HepG2 (cell line): ENCODE measurements around the gene HOXA1. TPM values are rescaled to one million over a fixed set of nuclear protein-coding genes. Genes with fewer than 3 reads are reported as not detected.
A peak's percentile ranks its signal among the peaks of the same experiment; 100 is the strongest.

Experiments used
- ATAC-seq: fragments of 200-7000 bp; cut with Tn5 transposase; 3 replicates; pipeline ENCODE4 v1.9.1; 2020; ENCODE audit warnings: mild to moderate bottlenecking, moderate library complexity
- BruUV-seq: library from RNA; stranded (reverse); fragments of 400-500 nt; replicated peaks from 2 replicates; lab custom pipeline; 2021; lab: Mats Ljungman, UMichigan
- CTCF ChIA-PET: fragments of 300-600 bp; formaldehyde crosslinking; extraction: SDS; loops from one replicate; lab custom pipeline; 2021; ENCODE audit warnings: low total read pairs, inconsistent platforms, low intra/inter-chr PET ratio; lab: Yijun Ruan, JAX
- POLR2A ChIA-PET: fragments of 350-600 bp; sonication (Branson Sonifier 250); formaldehyde crosslinking; loops from one replicate; lab custom pipeline; 2020; ENCODE audit warnings: antibody characterized with exemption, inconsistent platforms; lab: Yijun Ruan, JAX
- DNase-seq: peaks from one replicate; pipeline ENCODE4 v3.0.0-alpha.2; 2015; ENCODE audit warnings: low spot score
- FAIRE-seq: peaks from 3 replicates; lab custom pipeline; 2011; peaks lifted over from hg19 to GRCh38; lab: Jason Lieb, UNC
- H2AFZ ChIP-seq: one replicate; pipeline ENCODE4 v1.6.1; 2011; ENCODE audit warnings: low read length, inconsistent platforms
- H3K27ac ChIP-seq: fragments of 300-600 bp; 3 replicates; pipeline ENCODE4 v1.8.0; 2011; ENCODE audit warnings: mixed run types, mild to moderate bottlenecking, mixed read lengths, low read length, inconsistent platforms; ENCODE audit not compliant: insufficient read depth; ENCODE audit errors: extremely low read length
- H3K27me3 ChIP-seq, 2 experiments: fragments of 200-600 bp in 1 of 2; 2 replicates in 1 of 2; 3 replicates in 1 of 2; pipeline versions ENCODE4 v1.6.0 to v1.8.0; 2011; ENCODE audit warnings: low read length in 2 of 2, mild to moderate bottlenecking in 2 of 2, moderate library complexity in 2 of 2, inconsistent platforms in 1 of 2; ENCODE audit not compliant: insufficient read depth in 2 of 2, control insufficient read depth in 1 of 2
- H3K36me3 ChIP-seq, 2 experiments: fragments of 200-600 bp in 1 of 2; replicated peaks in 1 of 2; 2 replicates in 1 of 2; 3 replicates in 1 of 2; pipeline versions ENCODE4 v1.5.1 to v1.8.0; 2011; ENCODE audit warnings: low read length in 2 of 2, inconsistent platforms in 1 of 2; ENCODE audit not compliant: insufficient read depth in 2 of 2, control insufficient read depth in 1 of 2
- H3K4me1 ChIP-seq: 2 replicates; pipeline ENCODE4 v1.5.1; 2012; ENCODE audit warnings: low read length, inconsistent platforms; ENCODE audit not compliant: insufficient read depth
- H3K4me2 ChIP-seq: 2 replicates; pipeline ENCODE4 v1.6.0; 2011; ENCODE audit warnings: low read depth, low read length, inconsistent platforms
- H3K4me3 ChIP-seq, 3 experiments: fragments of 200-600 bp in 1 of 3; sonication (generic), shearing (Covaris generic) in 1 of 3; replicated peaks in 1 of 3; 2 replicates each; pipeline ENCODE4 v1.5.1; 2011 to 2016; ENCODE audit warnings: low read length in 3 of 3, inconsistent platforms in 2 of 3, low read depth in 2 of 3, mild to moderate bottlenecking in 2 of 3, control low read depth in 1 of 3, mixed read lengths in 1 of 3; ENCODE audit not compliant: insufficient read depth in 1 of 3
- H3K79me2 ChIP-seq: one replicate; pipeline ENCODE4 v1.6.1; 2011; ENCODE audit warnings: low read length, inconsistent platforms; ENCODE audit not compliant: insufficient read depth
- H3K9ac ChIP-seq: 2 replicates; pipeline ENCODE4 v1.6.0; 2011; ENCODE audit warnings: mild to moderate bottlenecking, low read depth, low read length, inconsistent platforms; ENCODE audit not compliant: insufficient read depth
- H3K9me3 ChIP-seq: 2 replicates; pipeline ENCODE4 v1.5.1; 2012; ENCODE audit warnings: mild to moderate bottlenecking, low read length
- H4K20me1 ChIP-seq: 2 replicates; pipeline ENCODE4 v1.6.0; 2011; ENCODE audit warnings: inconsistent platforms, mild to moderate bottlenecking, low read length, moderate library complexity; ENCODE audit not compliant: insufficient read depth
- AHR ChIP-seq: IDR thresholded peaks from 2 replicates; pipeline ENCODE4 v1.6.1; 2018; ENCODE audit warnings: missing genetic modification reagents, missing compliant biosample characterization
- HNRNPUL1 ChIP-seq: fragments of 200-400 bp; formaldehyde crosslinking; IDR thresholded peaks from 2 replicates; pipeline ENCODE4 v1.6.1; 2017; ENCODE audit warnings: low read depth, mild to moderate bottlenecking, low read length, moderate library complexity
- MEIS1 ChIP-seq: sonication (generic); formaldehyde crosslinking; IDR thresholded peaks from 2 replicates; pipeline ENCODE4 v1.9.0; 2021; ENCODE audit warnings: mild to moderate bottlenecking, missing genetic modification reagents, moderate library complexity, borderline replicate concordance
- NFKBIZ ChIP-seq: IDR thresholded peaks from 2 replicates; pipeline ENCODE4 v1.6.1; 2018; ENCODE audit warnings: missing genetic modification reagents, missing compliant biosample characterization
- TAF15 ChIP-seq: fragments of 200-400 bp; formaldehyde crosslinking; IDR thresholded peaks from one replicate; pipeline ENCODE4 v1.6.1; 2018; ENCODE audit warnings: mild to moderate bottlenecking, low read depth, low read length; ENCODE audit not compliant: poor library complexity, severe bottlenecking
- TEAD2 ChIP-seq: sonication (generic); formaldehyde crosslinking; IDR thresholded peaks from 2 replicates; pipeline ENCODE4 v1.9.0; 2021; ENCODE audit warnings: missing genetic modification reagents
- XRCC5 ChIP-seq: fragments of 200-400 bp; formaldehyde crosslinking; optimal IDR thresholded peaks from 2 replicates; pipeline ENCODE3; 2017; ENCODE audit warnings: mild to moderate bottlenecking, low read length
- ZFP36L2 ChIP-seq: sonication (generic); formaldehyde crosslinking; IDR thresholded peaks from 2 replicates; pipeline ENCODE4 v1.4.0; 2020; ENCODE audit warnings: missing genetic modification reagents
- ZKSCAN5 ChIP-seq: sonication (generic); formaldehyde crosslinking; IDR thresholded peaks from 2 replicates; pipeline ENCODE4 v1.5.1; 2020; ENCODE audit warnings: mild to moderate bottlenecking, missing genetic modification reagents
- ZNF335 ChIP-seq: sonication (generic); formaldehyde crosslinking; IDR thresholded peaks from 2 replicates; pipeline ENCODE4 v1.4.0; 2020; ENCODE audit warnings: missing genetic modification reagents
- ZNF781 ChIP-seq: sonication (generic); formaldehyde crosslinking; IDR thresholded peaks from 2 replicates; pipeline ENCODE4 v1.5.1; 2020; ENCODE audit warnings: borderline replicate concordance, mild to moderate bottlenecking, missing genetic modification reagents; ENCODE audit errors: not compliant biosample characterization
- ZSCAN31 ChIP-seq: sonication (generic); formaldehyde crosslinking; IDR thresholded peaks from 2 replicates; pipeline ENCODE4 v1.5.0; 2020; ENCODE audit warnings: low read depth, mild to moderate bottlenecking, missing genetic modification reagents
- WGBS: methylation state at CpG from one replicate; pipeline ENCODE4 v1.1.6; 2017; ENCODE audit warnings: low lambda C conversion rate; 5-methylcytosine and 5-hydroxymethylcytosine counted together
- in situ Hi-C: cut with HindIII; loops from 2 replicates; pipeline ENCODE4 v1.10.0; 2017; ENCODE audit warnings: low pct_unique_long_range_greater_than_20kb; ENCODE audit not compliant: extremely low pct_ligation_motif_present
- intact Hi-C: fragments of 100-400 bp; cut with micrococcal nuclease; formaldehyde crosslinking; loops from one replicate; pipeline ENCODE4 v1.10.0; 2022; ENCODE audit not compliant: unreplicated experiment
- polyA plus RNA-seq, 8 experiments: library from polyadenylated mRNA; depleted of rRNA in 3 of 8; stranded (reverse) in 7 of 8; unstranded in 1 of 8; fragments of >200 nt; fragmentation: Illumina TruSeq in 4 of 8; extraction: Trizol in 4 of 8; gene quantifications; 2 replicates each; pipeline versions ENCODE4 v1.2.1 to v1.2.3, GENCODE V29; 2011 to 2016; ENCODE audit warnings: low read depth in 4 of 8, missing spikeins in 1 of 8, mixed read lengths in 1 of 8; ENCODE audit not compliant: insufficient read depth in 1 of 8
- total RNA-seq, 5 experiments: library from RNA; depleted of rRNA; stranded (reverse); fragments of >200 nt; fragmentation: Illumina TruSeq; extraction: Trizol; gene quantifications; 2 replicates each; pipeline ENCODE4 v1.2.3, GENCODE V29; 2016; ENCODE audit warnings: low read depth in 1 of 5
- TF ChIP-seq, protein P1 (sequence below): sonication (generic); formaldehyde crosslinking; IDR thresholded peaks from 2 replicates; pipeline ENCODE4 v1.8.1; 2022; ENCODE audit warnings: mild to moderate bottlenecking, missing genetic modification reagents
- TF ChIP-seq, protein P2 (sequence below): sonication (generic); formaldehyde crosslinking; IDR thresholded peaks from 2 replicates; pipeline ENCODE4 v1.8.1; 2023; ENCODE audit warnings: mild to moderate bottlenecking, missing genetic modification reagents
- TF ChIP-seq, protein P3 (sequence below): IDR thresholded peaks from 2 replicates; pipeline ENCODE4 v1.6.1; 2018; ENCODE audit warnings: missing genetic modification reagents, mild to moderate bottlenecking, missing compliant biosample characterization

Gene HOXA1
- total and polyA plus RNA-seq, 2 of the 13 experiments (the other 11 are each of a cell fraction or from before 2014, with no cell fraction given) = 0.18 to 0.20 TPM

DNA sequence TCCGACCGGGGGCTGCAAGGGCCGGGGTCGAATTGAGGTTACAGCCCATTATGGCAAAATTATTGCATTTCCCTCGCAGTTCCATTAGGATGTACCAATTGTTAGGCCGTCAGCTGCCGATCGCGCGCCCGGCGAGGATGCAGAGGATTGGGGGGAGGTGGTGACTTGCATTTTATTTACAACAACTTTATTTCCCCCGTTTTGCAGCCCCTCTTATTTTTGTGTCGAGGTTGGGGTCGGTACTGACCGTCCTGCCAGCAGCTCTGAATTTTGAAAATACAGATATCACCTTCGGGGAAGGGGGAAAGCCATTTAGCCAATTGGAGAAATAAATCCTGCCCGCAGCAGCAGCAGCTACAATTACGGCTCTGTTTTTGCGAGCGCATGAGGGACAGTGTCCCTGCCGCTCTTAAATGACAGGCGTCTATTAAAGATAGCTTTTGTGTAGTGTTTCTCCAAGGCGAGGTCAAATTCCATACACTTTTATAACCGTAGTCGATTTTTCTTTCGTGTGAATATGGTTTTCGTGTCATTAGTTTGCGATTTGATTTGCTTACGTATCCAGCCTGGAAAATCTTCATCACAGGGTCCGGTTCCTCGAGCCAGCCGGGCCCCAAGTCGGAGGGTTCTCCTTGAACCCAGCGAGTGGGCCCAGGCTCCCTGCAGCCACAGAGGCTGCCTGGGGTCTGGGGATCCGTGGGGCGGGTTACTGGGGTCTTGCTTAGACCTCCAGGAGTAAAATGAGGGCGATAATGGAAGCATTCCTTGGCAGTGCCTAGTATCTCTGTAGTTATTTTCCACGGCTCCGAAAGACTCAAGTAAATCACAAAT, 48.4 kb upstream of the HOXA1 start (continued):
- TF ChIP-seq TAF15 (no peak), ZSCAN31 (CRISPR knock-in tag) (no peak)
- TF ChIP-seq, protein P1, sequence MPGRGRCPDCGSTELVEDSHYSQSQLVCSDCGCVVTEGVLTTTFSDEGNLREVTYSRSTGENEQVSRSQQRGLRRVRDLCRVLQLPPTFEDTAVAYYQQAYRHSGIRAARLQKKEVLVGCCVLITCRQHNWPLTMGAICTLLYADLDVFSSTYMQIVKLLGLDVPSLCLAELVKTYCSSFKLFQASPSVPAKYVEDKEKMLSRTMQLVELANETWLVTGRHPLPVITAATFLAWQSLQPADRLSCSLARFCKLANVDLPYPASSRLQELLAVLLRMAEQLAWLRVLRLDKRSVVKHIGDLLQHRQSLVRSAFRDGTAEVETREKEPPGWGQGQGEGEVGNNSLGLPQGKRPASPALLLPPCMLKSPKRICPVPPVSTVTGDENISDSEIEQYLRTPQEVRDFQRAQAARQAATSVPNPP (CRISPR knock-in tag) = no peak

DNA sequence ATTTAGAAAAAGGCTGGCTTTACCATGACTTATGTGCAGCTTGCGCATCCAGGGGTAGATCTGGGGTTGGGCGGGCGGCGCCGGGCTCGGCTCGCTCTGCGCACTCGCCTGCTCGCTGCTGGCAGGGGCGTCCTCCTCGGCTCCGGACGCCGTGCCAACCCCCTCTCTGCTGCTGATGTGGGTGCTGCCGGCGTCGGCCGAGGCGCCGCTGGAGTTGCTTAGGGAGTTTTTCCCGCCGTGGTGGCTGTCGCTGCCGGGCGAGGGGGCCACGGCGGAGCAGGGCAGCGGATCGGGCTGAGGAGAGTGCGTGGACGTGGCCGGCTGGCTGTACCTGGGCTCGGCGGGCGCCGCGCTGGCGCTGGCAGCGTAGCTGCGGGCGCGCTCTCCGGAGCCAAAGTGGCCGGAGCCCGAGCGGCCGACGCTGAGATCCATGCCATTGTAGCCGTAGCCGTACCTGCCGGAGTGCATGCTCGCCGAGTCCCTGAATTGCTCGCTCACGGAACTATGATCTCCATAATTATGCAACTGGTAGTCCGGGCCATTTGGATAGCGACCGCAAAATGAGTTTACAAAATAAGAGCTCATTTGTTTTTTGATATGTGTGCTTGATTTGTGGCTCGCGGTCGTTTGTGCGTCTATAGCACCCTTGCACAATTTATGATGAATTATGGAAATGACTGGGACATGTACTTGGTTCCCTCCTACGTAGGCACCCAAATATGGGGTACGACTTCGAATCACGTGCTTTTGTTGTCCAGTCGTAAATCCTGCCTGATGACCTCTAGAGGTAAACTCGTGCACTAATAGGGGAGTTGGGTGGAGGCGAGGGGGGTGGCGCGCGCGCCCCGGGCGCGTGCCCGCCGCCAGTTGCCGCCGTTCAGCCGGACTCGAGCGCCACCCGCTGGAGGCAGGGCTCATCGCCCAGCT, 47.5 kb upstream of the HOXA1 start, which contains the start of gene HOXA5:
TSS of gene HOXA5 (minus strand) at position 659 of the 927 bp plus-strand sequence. CDS start at position 585, 74 bp downstream.
- DNase-seq (peak; percentile 90), FAIRE-seq (peak; percentile 80), ATAC-seq (peak; percentile 74)
- H2AFZ ChIP-seq = peak within 1 kb of the TSS; percentile 67
- no peaks in the 10 kb centered on the region for H3K27me3 ChIP-seq
- H3K4me1 ChIP-seq = peaks cover 12% of the 10 kb centered on the region
- H3K9me3 ChIP-seq = no peaks in the 10 kb centered on the region
- no peaks in the 10 kb centered on the region; a peak in 2 of 5 replicates for H3K36me3 ChIP-seq
- ChIA-PET POLR2A (interaction anchor here (1.0 to 2.7 kb wide), 7 partner anchors 12 to 456 kb away, joined by 3 to 13 read pairs (median 4); partner anchors contain the start of genes HOXA4 and SKAP2), CTCF (interaction anchor here (1.3 to 1.8 kb wide), 3 partner anchors 290 to 457 kb away, joined by 4 to 14 read pairs (median 9); no protein-coding TSS in a partner anchor)
- peak within 1 kb of the TSS; percentile 60 for H3K27ac ChIP-seq
- no peaks in the 10 kb centered on the region for H3K79me2 ChIP-seq
- WGBS = 69% methylated on average over 43 of the region's 86 CpGs
- in situ Hi-C loops = no loop called here
- BruUV-seq = TSS peak; percentile 64
- intact Hi-C loops = loop anchor here (5.0 kb wide), 1 partner anchor 766 kb away; no protein-coding TSS in a partner anchor
- peak within 1 kb of the TSS; percentile 67 for H3K9ac ChIP-seq
- H4K20me1 ChIP-seq = no peaks in the 10 kb centered on the region
- peak within 1 kb of the TSS; percentile 70 for H3K4me2 ChIP-seq
- peak within 1 kb of the TSS; percentile 70 to 79 (median 76) for H3K4me3 ChIP-seq
- no peak for TF ChIP-seq ZNF781 (CRISPR knock-in tag)
- no peak for TF ChIP-seq HNRNPUL1
- no peak for TF ChIP-seq ZKSCAN5
- TF ChIP-seq, protein P2, sequence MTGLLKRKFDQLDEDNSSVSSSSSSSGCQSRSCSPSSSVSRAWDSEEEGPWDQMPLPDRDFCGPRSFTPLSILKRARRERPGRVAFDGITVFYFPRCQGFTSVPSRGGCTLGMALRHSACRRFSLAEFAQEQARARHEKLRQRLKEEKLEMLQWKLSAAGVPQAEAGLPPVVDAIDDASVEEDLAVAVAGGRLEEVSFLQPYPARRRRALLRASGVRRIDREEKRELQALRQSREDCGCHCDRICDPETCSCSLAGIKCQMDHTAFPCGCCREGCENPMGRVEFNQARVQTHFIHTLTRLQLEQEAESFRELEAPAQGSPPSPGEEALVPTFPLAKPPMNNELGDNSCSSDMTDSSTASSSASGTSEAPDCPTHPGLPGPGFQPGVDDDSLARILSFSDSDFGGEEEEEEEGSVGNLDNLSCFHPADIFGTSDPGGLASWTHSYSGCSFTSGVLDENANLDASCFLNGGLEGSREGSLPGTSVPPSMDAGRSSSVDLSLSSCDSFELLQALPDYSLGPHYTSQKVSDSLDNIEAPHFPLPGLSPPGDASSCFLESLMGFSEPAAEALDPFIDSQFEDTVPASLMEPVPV (CRISPR knock-in tag) = no peak
- TF ChIP-seq XRCC5 = peak; percentile 55
- no peak for TF ChIP-seq AHR (CRISPR knock-in tag)
- TF ChIP-seq ZFP36L2 (CRISPR knock-in tag) = no peak
- no peak for TF ChIP-seq MEIS1 (CRISPR knock-in tag)
- TF ChIP-seq ZNF335 = no peak
- TF ChIP-seq, protein P3, sequence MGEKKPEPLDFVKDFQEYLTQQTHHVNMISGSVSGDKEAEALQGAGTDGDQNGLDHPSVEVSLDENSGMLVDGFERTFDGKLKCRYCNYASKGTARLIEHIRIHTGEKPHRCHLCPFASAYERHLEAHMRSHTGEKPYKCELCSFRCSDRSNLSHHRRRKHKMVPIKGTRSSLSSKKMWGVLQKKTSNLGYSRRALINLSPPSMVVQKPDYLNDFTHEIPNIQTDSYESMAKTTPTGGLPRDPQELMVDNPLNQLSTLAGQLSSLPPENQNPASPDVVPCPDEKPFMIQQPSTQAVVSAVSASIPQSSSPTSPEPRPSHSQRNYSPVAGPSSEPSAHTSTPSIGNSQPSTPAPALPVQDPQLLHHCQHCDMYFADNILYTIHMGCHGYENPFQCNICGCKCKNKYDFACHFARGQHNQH (CRISPR knock-in tag) = no peak
- TF ChIP-seq TEAD2 (CRISPR knock-in tag) = no peak
- TF ChIP-seq NFKBIZ = no peak
